Adrenal gland (tissue), 12 donors: ENCODE data around the gene QSER1. TPM values are rescaled to one million over a fixed set of nuclear protein-coding genes. Genes with fewer than 3 reads are reported as not detected.

Source experiments
- DNase-seq, 7 donors: peaks; one replicate each; pipeline ENCODE4 v3.0.0-alpha.2; 2019 to 2020
- H3K27ac ChIP-seq, 5 donors: fragments of 200-600 bp; sonication (generic) in 4 of 5; 1 replicate in 3 of 5; 2 replicates in 2 of 5; pipeline versions ENCODE4 v1.5.1 to v1.8.0; 2016 to 2020; ENCODE audit warnings: mild to moderate bottlenecking in 1 of 5
- H3K27me3 ChIP-seq: fragments of 200-600 bp; 2 replicates; pipeline ENCODE4 v1.8.0; 2021
- H3K36me3 ChIP-seq, 2 donors: fragments of 200-600 bp; replicated peaks in 1 of 2; 1 replicate in 1 of 2; 2 replicates in 1 of 2; pipeline versions ENCODE4 v1.5.1 to v1.8.0; 2018 to 2022
- H3K4me1 ChIP-seq, 2 donors: fragments of 200-600 bp; replicated peaks in 1 of 2; 1 replicate in 1 of 2; 2 replicates in 1 of 2; pipeline versions ENCODE4 v1.5.1 to v1.8.0; 2018 to 2021
- H3K4me3 ChIP-seq, 4 donors: fragments of 200-600 bp; sonication (generic) in 3 of 4; one replicate each; pipeline ENCODE4 v1.5.1; 2016 to 2018
- H3K9me3 ChIP-seq, 3 donors: fragments of 200-600 bp; sonication (generic) in 1 of 3; replicated peaks in 1 of 3; 1 replicate in 2 of 3; 2 replicates in 1 of 3; pipeline versions ENCODE4 v1.5.1 to v1.8.0; 2016 to 2021
- POLR2A ChIP-seq, 2 donors: fragments of 450-650 bp; IDR thresholded peaks; one replicate each; pipeline ENCODE4 v1.6.1; 2017; ENCODE audit warnings: antibody characterized with exemption in 2 of 2, mild to moderate bottlenecking in 2 of 2, moderate library complexity in 1 of 2
- WGBS, 4 donors: extraction: QIAGEN DNeasy Blood & Tissue Kit in 2 of 4; methylation state at CpG; one replicate each; pipeline versions ENCODE4 v1.1.5 to v1.1.7; 2013 to 2017; 5-methylcytosine and 5-hydroxymethylcytosine counted together
- intact Hi-C, 2 donors: fragments of 100-400 bp; cut with DNase I; formaldehyde crosslinking; loops; one replicate each; pipeline versions ENCODE4 v1.14.1 to v1.15.0; 2022 to 2023
- polyA plus RNA-seq, 3 donors: library from polyadenylated mRNA; stranded (reverse); fragments of 200-250 nt in 2 of 3; fragments of 350-450 nt in 1 of 3; fragmentation: Illumina TruSeq in 1 of 3; extraction: RNeasy Lipid Tissue Mini Kit (QIAGEN cat#74804) in 1 of 3; gene quantifications; one replicate each; pipeline ENCODE4 v1.2.3, GENCODE V29; 2013 to 2014
- total RNA-seq, 9 donors: library from RNA; depleted of rRNA in 4 of 9; stranded (reverse); fragments of >200 nt in 4 of 9; fragments of 120-200 nt in 1 of 9; fragmentation: NEBNext Ultra II Directional in 1 of 9; extraction: Animal tissue kit (Norgen Biotek cat#: 25700) in 1 of 9; gene quantifications; one replicate each; pipeline versions ENCODE4 v1.1.0 to v1.2.4, GENCODE V29; 2013 to 2023
- TF ChIP-seq, protein P1 (sequence below), 6 experiments: fragments of 450-650 bp in 4 of 6; fragments of 200-600 bp in 2 of 6; sonication (generic) in 1 of 6; IDR thresholded peaks; 1 replicate in 5 of 6; 2 replicates in 1 of 6; pipeline versions ENCODE4 v1.5.1 to v1.8.0; 2016 to 2021; ENCODE audit warnings: antibody characterized with exemption in 6 of 6, mild to moderate bottlenecking in 2 of 6, moderate library complexity in 1 of 6
- donor health status: healthy with polysubstance abuse.
- donor health status: Bipolar disorder and iron deficiency.
- donor health status: DM: yes; HTN: yes; CAD: no.
- donor health status: DM: no; HTN: no; CAD: no.
- donor health status: DM: no; HTN: no; CAD: no.
- donor health status: DM: yes; HTN: yes; CAD: no.

Gene QSER1
- total and polyA plus RNA-seq, 12 donors: 2.4 to 27.2 (median 18.9) TPM

- 85 to 100% (median 86%) methylated on average over 1 of the region's 1 CpG for WGBS, 4 donors
- intact Hi-C loops: loop anchor here in 1 of 2 donors (10.0 kb wide), 1 partner anchor 58 kb away; no protein-coding TSS in a partner anchor
- Histone ChIP-seq H3K4me1 (peaks cover 8 to 12% of the 10 kb centered on the region in 2 donors), H3K9me3 (no peaks in the 10 kb centered on the region), H3K27me3 (no peaks in the 10 kb centered on the region), H3K4me3 (no peak overlapping the region), H3K36me3 (no peaks in the 10 kb centered on the region), H3K27ac (no peak overlapping the region)
- no peak for DNase-seq
- TF ChIP-seq, protein P1, sequence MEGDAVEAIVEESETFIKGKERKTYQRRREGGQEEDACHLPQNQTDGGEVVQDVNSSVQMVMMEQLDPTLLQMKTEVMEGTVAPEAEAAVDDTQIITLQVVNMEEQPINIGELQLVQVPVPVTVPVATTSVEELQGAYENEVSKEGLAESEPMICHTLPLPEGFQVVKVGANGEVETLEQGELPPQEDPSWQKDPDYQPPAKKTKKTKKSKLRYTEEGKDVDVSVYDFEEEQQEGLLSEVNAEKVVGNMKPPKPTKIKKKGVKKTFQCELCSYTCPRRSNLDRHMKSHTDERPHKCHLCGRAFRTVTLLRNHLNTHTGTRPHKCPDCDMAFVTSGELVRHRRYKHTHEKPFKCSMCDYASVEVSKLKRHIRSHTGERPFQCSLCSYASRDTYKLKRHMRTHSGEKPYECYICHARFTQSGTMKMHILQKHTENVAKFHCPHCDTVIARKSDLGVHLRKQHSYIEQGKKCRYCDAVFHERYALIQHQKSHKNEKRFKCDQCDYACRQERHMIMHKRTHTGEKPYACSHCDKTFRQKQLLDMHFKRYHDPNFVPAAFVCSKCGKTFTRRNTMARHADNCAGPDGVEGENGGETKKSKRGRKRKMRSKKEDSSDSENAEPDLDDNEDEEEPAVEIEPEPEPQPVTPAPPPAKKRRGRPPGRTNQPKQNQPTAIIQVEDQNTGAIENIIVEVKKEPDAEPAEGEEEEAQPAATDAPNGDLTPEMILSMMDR (IDR thresholded peaks at IDR 0.05): no peak
- no peak for TF ChIP-seq POLR2A (IDR thresholded peaks at IDR 0.05)
These were observed 4.5 kb downstream of the QSER1 start for GRCh38 chr11:32897103-32897502.

DNA sequence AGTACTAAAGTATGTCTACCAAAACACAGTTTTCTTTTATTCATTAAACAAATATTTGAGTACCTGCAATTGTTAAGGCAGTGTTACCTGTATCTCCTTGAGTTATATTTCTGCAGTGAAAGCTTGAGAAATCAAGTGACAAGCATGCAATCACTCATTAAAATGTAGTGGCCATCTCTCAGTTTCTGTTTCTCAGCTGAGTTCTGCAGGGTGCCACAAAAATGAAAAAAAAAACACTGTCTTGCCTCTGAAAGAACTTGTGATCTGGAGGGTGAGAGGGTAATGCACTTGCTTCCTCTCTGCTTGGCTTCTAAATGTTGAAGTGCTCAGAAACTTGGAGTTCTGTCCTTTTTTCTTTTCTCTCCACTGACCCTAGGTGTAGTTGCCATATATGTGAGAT, 6.8 kb downstream of the QSER1 start:
- Histone ChIP-seq H3K27me3 (no peaks in the 10 kb centered on the region), H3K36me3 (no peaks in the 10 kb centered on the region), H3K4me3 (no peak overlapping the region), H3K27ac (no peak overlapping the region), H3K4me1 (peaks cover 3 to 12% of the 10 kb centered on the region in 2 donors), H3K9me3 (no peaks in the 10 kb centered on the region)
- no peak for TF ChIP-seq POLR2A (IDR thresholded peaks at IDR 0.05)
- TF ChIP-seq, protein P1 (IDR thresholded peaks at IDR 0.05): no peak
- intact Hi-C loops: loop anchor here in 1 of 2 donors (10.0 kb wide), 1 partner anchor 55 kb away; no protein-coding TSS in a partner anchor
- DNase-seq: no peak

GRCh38 chr11:32902089-32902665, 9.6 kb downstream of the QSER1 start:
- Histone ChIP-seq H3K9me3 (no peaks in the 10 kb centered on the region), H3K4me3 (no peak overlapping the region), H3K27ac (no peak overlapping the region), H3K27me3 (no peaks in the 10 kb centered on the region), H3K36me3 (no peaks in the 10 kb centered on the region), H3K4me1 (peaks cover 0 to 7% of the 10 kb centered on the region in 2 donors)
- no peak for TF ChIP-seq POLR2A (IDR thresholded peaks at IDR 0.05)
- TF ChIP-seq, protein P1 (IDR thresholded peaks at IDR 0.05): no peak
- WGBS, 4 donors: 80 to 88% (median 85%) methylated on average over 4 of the region's 4 CpGs
- intact Hi-C loops: no loop called here
- DNase-seq: peak in 3 of 7 donors; percentile 18 to 58 (median 30)

DNA sequence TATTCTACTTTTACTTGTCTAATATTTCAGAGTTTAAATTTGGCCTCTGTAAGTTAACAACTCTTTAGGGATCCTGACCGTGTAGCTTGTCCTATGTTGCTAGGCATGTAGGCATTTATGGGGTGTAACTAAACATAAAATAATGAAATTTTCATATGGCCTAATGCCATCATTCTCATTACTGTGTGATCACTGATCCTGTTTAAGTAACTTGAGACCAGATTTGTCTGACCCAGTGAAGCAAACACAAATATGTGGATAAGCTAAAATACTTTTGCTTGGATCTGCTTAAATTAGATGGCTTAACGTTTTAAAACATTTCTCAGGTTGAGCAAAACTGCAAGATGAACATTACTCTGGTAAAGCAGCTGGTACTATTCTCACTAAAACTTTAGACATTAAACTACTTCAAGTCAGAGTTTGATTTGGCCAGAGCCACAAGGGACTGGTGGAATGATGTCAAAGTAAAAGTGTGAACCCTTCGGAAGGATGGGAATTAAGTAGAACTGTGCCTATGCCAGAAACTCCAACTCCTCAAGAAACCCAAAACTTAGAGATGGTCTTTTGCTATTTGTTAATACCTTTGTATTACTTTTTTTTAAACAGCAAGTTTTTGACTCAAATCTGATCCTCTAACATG, 12.5 kb downstream of the QSER1 start:
- Histone ChIP-seq H3K27me3 (no peaks in the 10 kb centered on the region), H3K4me1 (peaks cover 0 to 7% of the 10 kb centered on the region in 2 donors), H3K36me3 (no peaks in the 10 kb centered on the region), H3K27ac (no peak overlapping the region), H3K4me3 (no peak overlapping the region), H3K9me3 (no peaks in the 10 kb centered on the region)
- TF ChIP-seq, protein P1 (IDR thresholded peaks at IDR 0.05): no peak
- TF ChIP-seq POLR2A (IDR thresholded peaks at IDR 0.05): no peak
- DNase-seq: no peak
- intact Hi-C loops: no loop called here
- WGBS, 4 donors: 60 to 75% (median 67%) methylated on average over 3 of the region's 3 CpGs
